Stimulated activated CD4-positive, alpha-beta T cell treated with anti-CD3 and anti-CD28 coated beads, Interleukin-12 subunit alpha, Interleukin-12 subunit beta, amount 100 ng/mL, for 24 hours (primary cell): Measurements from ENCODE around the gene LSM12.

ENCODE experiments used
- DNase-seq, 2 experiments: peaks; one replicate each; pipeline ENCODE4 v3.0.0-alpha.2; 2020; ENCODE audit warnings: low read depth in 2 of 2

Gene LSM12

DNA sequence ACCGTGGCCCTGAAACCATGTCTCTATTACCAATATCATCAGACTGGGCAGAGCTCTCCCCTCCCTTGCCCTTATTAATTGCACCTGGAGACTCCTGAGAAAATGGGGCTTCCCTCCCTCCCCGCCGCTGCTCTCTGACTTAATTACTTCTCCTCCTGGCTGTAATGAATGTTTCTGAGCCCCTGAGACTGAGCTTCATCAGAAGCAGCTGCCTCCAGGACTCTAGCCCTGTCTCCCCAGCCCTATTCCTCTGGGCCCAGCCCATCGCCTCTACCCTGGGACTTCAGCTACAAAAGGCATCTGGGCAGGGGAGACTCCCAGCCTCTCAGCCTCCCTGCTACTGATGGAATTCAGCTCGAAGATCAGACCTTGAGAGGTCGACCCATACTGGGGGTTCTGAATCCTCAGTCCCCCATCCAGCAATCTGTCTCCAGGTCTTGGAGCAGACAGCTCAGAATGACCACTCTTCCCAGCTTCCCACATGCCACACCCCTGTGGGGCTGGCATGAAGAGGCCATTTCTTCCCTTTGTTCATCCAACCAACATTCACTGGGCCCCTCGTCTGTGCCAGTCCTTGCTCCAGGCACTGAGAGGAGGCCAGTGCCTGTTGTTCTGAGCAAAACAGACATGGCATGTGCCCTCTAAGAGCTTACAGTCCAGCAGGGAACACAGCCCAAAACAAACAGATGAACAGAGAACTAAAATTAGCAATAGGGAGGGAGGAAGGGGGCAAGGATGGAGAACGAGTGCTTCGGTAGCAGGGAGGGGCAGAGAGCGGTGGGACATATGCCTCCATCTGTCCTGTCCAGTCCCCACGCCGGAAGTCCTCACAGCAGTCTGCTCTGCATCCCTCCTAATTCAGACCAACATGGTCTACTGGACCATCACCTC, 79.1 kb downstream of the LSM12 start:
- DNase-seq = no peak

GRCh38 chr17:43986225-43986981, 80.1 kb downstream of the LSM12 start:
- DNase-seq = no peak

DNA sequence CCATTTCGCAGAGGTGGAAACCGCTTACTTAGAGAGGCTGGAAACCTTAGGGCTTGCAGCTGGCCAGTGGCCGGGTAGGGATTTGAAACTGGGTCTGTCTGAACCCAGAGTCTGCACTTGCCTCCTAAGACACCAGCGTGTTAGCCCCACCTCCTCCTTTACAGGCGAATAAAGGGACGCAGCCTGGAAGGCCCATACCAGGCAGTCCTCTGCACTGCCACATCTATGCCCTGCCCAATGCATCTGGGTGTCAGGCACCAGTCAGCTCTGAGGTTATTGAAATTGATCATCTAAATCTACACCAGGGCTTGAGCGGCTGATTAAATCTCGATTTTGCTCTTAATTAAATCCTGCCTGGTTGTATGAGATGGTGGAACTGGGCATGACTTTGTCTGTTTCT, 82.0 kb downstream of the LSM12 start:
- DNase-seq = no peak
